Measurements from ENCODE around the gene PLA2G6.

PLA2G6 gene

GRCh38 chr22:38108561-38109319, 72.9 kb downstream of the PLA2G6 start:
- DNase-seq = no peak

- no peak for DNase-seq
Observed at GRCh38 chr22:38107692-38108515, 73.7 kb downstream of the PLA2G6 start.

DNA sequence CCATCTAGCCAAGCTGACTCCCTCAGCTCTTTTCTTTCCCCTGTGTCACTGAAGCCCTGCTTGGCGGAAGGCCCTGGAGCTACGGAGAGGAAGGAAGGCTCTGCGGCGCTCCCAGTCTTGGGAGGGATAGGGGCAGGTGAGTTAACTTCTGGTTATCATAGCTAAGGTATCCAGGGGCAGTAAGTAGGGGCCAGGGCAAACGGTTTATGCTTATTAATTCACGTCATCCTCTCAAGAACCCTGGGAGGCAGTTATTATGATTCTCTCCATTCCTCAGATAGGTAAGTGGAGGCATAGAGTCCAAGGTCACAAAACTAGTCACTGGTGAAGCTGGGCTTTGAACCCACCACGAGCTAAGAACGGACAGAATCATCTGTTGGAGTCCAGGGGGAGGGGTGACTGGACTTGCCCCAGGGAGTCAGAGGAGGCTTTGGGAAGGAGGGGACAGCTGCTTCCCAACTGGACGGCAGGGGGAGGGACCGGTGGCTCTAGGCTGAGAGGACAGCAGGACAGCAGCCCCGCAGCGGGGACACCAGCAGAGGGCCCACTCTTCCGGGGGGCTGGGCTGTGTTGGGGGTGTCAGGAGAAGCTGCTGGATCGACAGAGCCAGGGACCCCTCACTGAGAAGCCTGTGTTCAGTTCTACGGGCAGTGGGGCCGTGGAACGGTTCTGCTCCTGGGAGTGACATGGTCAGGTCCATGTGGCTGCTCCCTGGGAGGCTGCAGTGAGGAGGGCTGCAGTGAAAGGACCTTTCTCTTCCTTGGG, 74.6 kb downstream of the PLA2G6 start:
- DNase-seq = no peak

DNA sequence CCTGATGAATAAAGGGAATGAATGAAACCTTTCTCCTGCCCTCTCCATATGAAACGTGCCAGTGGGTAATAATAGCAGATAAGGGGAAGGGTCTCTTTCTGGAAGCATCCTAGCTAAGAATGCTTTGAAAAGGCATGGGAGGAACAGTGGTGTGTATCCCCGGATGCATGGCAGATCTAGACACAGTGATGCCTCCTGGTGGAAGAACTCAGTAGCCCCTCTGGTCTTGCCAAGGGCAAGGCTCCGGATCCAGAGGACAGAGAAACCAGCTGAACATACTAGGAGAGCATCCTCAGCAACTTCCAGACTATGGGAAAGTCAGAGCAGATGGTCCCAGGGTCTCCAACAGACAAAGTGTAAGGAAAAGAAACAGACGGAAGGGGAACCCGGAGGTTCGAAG, 77.5 kb downstream of the PLA2G6 start:
- DNase-seq = peak; percentile 45

DNA sequence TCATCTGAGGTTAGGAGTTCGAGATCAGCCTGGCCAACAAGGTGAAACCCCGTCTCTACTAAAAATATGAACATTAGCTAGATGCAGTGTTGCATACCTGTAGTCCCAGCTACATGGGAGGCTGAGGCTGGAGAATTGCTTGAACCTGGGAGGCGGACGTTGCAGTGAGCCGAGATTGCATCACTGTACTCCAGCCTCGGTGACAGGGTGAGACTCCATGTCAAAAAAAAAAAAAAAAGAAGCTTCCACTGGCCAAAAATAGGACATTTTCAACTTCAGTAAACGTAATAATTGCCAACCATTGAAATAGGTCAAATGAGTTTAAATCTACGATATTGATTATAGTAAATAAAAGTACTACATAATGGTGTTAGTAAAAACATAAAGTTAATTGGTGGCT, 78.0 kb downstream of the PLA2G6 start:
- DNase-seq = no peak

DNA sequence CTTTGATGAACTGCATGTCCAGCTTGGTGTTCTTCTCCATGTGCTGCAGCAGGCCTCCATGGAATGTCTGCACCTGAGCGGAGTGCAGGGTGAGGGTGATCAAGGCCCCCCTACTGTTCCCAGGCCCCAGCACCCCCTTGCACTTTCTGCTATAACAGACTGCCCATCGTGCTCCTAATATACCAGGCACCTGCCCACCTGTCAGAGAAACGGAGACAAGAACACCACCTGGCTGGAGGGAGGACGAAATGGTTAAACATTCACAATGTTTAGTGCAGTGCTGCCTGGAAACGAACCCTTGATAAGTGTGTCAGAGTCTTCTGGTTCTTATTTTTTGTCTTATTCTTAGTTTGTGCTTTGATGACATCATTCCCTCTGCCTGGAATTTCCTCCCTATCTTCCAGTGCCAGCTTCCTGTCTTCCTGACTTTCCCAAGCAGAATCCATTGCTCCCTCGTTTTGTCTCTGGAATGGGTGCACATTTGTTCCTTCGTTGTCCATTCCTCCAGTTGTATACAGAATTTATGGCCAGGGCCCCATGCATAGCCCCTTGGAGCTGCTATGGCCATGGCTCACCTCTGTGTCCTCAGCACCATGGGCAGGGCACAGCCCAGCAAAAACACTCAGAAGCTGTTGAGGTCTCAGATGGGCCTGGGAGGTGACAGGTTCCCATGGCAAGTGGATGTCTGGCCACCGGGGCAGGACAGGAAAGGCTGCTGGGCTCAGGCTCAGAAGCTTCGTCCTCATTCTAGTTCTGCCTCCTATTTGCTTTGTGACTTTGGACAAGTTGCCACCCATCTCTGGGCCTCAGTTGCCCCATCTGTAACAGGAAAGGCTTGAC, 83.0 kb downstream of the PLA2G6 start:
- DNase-seq = no peak

GRCh38 chr22:38097557-38098409, 83.8 kb downstream of the PLA2G6 start:
- peak; percentile 60 for DNase-seq

DNA sequence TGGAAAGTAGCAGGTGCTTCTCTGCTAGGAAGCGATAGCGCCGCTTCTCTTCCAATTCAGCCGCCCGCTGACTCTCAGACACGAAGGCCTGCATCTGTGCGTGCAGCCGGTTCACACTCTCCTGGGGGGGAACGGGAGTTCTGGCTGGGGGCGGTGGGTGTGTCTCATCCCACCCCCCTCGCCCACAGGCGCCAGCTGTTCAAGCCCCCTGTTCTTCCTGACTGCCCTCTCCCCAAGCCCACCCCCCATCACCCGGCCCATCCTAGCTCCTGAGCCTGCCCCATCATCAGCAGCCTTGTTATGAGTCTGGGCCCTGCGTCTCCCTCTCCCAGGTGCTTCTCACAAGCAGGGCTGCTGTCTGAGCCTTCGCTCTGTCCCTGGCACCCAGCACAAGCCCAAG, 84.6 kb downstream of the PLA2G6 start:
- DNase-seq = no peak

- DNase-seq = no peak
Observed at GRCh38 chr22:38089474-38089851, 92.2 kb downstream of the PLA2G6 start.

DNA sequence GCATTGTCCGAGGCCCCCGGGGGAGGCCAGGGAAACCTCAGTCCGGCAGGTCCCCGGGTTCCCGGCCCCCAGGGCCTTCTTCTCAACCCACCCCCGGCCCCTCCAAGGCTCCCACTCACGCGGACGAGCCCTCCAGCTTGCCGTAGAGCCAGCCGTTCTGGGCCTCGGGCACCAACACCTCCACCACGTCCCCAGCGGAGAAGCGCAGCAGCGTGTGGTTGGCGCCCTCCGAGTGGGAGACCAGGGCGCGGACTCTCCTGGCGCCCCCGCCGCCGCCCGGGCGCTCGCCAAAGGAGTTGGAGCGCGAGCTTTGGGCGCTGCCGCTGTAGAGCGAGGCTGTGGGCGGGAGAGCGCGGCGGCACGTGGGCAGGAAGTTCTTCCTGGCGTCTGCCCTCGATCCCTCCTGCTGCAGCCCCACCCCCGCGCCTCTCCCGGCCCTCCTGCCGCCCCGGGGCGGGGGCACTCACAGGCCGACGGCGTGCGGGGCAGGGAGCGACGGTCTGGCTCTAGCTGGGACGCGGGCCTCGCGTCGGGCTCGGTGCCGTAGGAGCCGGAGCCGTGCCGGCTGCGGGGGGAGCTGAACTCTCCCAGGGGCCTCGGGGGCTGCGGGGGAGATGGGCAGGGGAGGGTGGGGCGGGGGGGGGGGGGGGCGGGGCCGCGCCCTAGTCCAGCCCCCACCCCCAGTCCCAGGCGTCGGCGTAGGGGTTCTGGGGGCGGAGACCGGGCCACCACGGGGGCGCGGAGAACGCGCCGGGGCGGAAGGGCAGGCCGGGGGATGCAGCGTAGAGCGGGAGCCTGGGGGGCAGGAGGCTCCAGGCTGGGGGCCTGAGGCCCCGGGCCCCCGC, 92.8 kb downstream of the PLA2G6 start:
- DNase-seq = no peak

GRCh38 chr22:38087855-38088254, 93.8 kb downstream of the PLA2G6 start:
- no peak for DNase-seq

- no peak for DNase-seq
Observed at GRCh38 chr22:38086942-38087341, 94.7 kb downstream of the PLA2G6 start.

DNA sequence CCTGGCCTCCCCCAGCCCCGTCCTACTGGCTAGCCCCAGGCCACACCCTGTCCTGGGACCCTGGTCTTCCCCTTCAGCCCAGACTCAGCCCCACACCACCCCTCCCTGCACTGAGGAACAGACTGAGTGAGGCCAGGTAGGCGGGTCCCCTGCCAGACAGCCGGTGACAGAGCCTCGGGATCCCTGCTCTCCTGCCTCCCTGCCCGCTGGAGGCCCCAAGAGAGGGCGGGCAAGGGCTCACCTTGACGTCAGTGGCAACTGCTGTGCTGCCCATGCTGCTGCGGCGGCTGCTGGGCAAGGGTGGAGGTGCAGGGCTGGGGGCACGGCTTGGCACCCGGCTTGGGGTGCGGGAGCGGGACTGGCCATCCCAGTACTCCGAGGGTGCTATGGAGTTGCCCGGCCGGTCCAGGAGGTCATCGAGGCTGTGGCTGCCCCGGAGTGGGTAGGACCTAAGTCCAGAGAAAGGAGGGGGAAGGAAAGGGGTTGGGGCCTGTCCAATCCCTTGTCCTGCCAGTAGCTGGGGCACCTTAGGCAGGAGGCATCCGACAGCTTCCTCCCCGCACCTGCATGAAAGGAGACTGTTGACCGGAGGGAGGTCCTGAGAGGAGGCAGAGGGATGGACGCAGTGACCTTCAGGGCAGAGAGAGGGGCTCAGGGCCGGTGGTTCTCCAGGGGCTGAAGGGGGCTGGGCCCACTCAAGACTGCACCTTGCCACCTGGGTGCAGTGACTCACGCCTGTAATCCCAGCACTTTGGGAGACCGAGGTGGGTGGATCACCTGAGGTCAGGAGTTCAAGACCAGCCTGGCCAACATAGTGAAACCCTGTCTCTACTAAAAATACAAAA, 95.4 kb downstream of the PLA2G6 start:
- no peak for DNase-seq

DNA sequence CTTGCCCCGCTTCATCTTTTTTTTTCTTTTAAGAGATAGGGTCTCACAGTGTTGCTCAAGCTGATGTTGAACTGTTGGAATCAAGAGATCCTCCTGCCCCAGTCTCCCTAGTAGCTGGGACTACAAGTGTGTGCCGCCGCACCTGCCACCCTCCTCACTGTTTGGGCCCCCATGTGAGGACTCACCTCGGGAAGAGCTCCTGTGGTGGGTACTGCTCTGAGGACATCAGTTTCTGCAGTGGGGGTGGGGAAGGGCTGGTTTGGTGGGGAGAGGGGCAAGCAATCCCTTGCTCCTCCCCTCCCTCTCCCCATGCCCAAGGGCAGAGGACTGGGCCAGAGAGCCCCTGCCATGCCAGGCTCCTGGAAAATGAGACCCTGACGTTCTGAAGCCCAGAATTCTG, 96.1 kb downstream of the PLA2G6 start:
- no peak for DNase-seq

- no peak for DNase-seq
Observed at GRCh38 chr22:38085056-38085455, 96.6 kb downstream of the PLA2G6 start.

DNA sequence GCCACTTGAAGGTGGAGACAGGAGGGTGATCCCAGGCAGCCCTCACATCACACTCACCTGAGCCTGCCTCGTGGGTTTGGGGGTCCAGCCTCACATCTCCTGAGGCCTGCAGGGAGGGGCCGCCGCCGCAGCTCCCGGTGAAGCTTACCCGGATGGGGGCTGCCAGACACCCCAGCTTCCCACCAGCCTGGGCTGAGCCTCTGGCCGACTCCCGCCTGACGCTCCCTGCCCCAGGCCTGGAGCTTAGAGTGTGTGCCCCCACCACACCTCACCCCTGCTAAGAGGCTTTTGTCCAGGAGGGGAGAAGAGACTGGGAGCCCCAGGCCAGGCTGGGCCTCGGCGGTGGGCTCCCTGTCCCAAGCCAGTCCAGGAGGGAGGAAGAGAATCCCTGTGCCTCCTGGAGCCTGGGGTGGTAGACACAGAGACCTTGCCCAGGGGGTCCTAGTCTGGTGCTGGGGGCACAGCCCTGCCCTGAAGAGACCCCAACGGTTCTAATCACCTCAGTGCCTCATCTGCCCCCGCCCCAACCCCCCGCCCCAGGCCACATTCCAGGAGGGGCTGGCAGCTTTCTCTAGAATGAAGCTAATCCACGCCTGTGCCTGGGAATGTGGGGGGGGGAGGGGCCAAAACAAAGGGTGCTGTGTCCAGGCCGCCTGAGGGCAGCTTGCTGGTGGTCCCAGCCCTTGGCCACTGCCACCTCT, 97.5 kb downstream of the PLA2G6 start, which contains the start of gene SLC16A8:
TSS of gene SLC16A8 (minus strand) at position 254 of the 701 bp plus-strand sequence. CDS start 1,311 bp downstream, outside the sequence.
- peak; percentile 37 for DNase-seq

DNA sequence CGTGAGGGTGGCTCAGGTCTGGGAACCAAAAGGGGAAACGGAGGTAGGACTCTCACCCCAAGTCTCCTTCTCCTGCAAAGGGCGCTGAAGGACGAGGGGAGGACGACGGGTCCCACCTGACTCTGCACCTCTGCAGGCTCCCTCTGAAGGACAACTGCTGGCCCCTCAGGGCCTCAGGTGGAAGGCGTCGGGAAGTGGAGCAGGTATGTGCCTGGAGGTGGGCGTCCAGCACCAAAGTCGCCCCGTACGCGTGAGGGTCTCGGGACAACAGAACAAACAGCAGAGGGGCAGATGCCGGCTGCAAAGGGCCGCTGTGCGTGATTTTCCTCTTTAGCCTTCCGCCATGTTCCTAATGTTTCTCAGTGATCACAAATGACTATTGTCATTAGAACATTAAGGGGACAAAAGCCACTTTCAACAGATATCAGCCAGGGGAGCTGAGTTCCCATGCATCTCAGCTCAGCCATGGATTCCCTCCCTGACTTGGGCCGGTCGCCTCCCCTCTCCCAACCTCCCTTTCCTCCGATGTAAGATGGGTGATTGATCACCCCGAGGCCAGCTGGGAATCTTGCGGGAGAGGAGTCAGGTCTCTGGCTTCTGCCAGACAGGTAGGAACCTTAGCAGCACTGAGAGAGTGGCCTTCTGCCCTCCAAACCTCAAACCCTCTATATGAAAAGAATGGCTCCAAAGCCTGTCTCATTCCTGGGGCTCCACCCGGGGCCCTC, 98.5 kb downstream of the PLA2G6 start:
- DNase-seq = no peak

All from NCI-H82 (cell line).